MM.1S (cell line): ENCODE measurements around the gene TP53.

Experiments used
- EZH2 ChIP-seq: fragments of 300-600 bp; sonication (generic); optimal IDR thresholded peaks from 2 replicates; pipeline ENCODE3; 2017; ENCODE audit warnings: low read depth, mild to moderate bottlenecking, antibody characterized with exemption, low read length, mixed read lengths
- EZH2phosphoT487 ChIP-seq: fragments of 300-600 bp; sonication (generic); IDR thresholded peaks from 2 replicates; pipeline ENCODE4 v1.6.1; 2018; ENCODE audit warnings: antibody characterized with exemption, low read length
- TF ChIP-seq, protein P1 (sequence below): fragments of 300-600 bp; sonication (generic); IDR thresholded peaks from 2 replicates; pipeline ENCODE4 v1.5.1; 2016; ENCODE audit warnings: antibody characterized with exemption, low read length, mixed read lengths

DNA sequence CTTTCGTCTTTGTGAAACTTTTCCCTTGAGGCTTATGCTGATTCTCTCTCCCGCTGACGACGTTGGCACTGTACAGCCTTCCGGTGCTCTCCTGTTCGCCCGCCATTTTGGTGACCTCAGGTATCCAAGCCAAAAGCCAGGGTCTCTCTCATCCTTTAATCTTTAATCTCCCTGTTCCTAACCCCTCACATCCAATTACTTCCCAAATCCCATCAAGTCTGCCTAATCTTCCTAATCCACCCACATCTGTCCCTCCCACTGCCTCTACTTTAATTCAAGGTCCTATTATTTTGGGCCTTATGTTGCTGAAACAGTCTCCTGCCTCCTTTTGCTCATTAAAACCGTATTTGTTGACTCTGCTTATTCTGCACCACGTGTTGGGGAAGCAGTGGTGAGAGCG, 8.3 kb upstream of the TP53 start:
- TF ChIP-seq, protein P1, sequence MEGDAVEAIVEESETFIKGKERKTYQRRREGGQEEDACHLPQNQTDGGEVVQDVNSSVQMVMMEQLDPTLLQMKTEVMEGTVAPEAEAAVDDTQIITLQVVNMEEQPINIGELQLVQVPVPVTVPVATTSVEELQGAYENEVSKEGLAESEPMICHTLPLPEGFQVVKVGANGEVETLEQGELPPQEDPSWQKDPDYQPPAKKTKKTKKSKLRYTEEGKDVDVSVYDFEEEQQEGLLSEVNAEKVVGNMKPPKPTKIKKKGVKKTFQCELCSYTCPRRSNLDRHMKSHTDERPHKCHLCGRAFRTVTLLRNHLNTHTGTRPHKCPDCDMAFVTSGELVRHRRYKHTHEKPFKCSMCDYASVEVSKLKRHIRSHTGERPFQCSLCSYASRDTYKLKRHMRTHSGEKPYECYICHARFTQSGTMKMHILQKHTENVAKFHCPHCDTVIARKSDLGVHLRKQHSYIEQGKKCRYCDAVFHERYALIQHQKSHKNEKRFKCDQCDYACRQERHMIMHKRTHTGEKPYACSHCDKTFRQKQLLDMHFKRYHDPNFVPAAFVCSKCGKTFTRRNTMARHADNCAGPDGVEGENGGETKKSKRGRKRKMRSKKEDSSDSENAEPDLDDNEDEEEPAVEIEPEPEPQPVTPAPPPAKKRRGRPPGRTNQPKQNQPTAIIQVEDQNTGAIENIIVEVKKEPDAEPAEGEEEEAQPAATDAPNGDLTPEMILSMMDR, result no peak
- TF ChIP-seq EZH2, result no peak
- TF ChIP-seq EZH2phosphoT487, result no peak
